Type B pancreatic cell (in vitro differentiated cells): Measurements from ENCODE around the gene VCL. TPM values are rescaled to one million over a fixed set of nuclear protein-coding genes. Genes with fewer than 3 reads are reported as not detected.

ENCODE experiments used
- DNase-seq: peaks from one replicate; pipeline ENCODE4 v3.0.0; 2021; ENCODE audit warnings: mixed read lengths; ENCODE audit not compliant: unreplicated experiment; ENCODE audit errors: extremely low spot score
- H3K27ac Mint-ChIP-seq: 2 replicates; pipeline ENCODE4 v1.8.0; 2021; ENCODE audit warnings: mild to moderate bottlenecking, mixed read lengths
- H3K27me3 Mint-ChIP-seq: 2 replicates; pipeline ENCODE4 v1.8.0; 2021; ENCODE audit warnings: mixed read lengths
- H3K36me3 Mint-ChIP-seq: 2 replicates; pipeline ENCODE4 v1.8.0; 2021; ENCODE audit warnings: mixed read lengths
- H3K4me1 Mint-ChIP-seq: one replicate; pipeline ENCODE4 v1.8.0; 2021; ENCODE audit warnings: mixed read lengths; ENCODE audit not compliant: unreplicated experiment
- H3K4me3 Mint-ChIP-seq: 2 replicates; pipeline ENCODE4 v1.8.0; 2021; ENCODE audit warnings: mild to moderate bottlenecking, mixed read lengths
- H3K9me3 Mint-ChIP-seq: 2 replicates; pipeline ENCODE4 v1.8.0; 2021; ENCODE audit warnings: mixed read lengths
- CTCF ChIP-seq: fragments of 200-600 bp; sonication (generic); conservative IDR thresholded peaks from 2 replicates; pipeline ENCODE4 v1.5.0; 2021; ENCODE audit warnings: antibody characterized with exemption, mild to moderate bottlenecking
- long read RNA-seq: library from polyadenylated mRNA; unstranded; transcript quantifications from one replicate; pipeline ENCODE4 v2.0.0, GENCODE V29; 2020
- total RNA-seq: library from RNA; stranded (reverse); gene quantifications from 2 replicates; pipeline ENCODE4 v1.2.1, GENCODE V29; 2021; ENCODE audit warnings: low replicate concordance

VCL gene
- total RNA-seq, result 110 and 125 TPM in 2 replicates
- long read RNA-seq, full-length matches to known transcripts, result 25 of 92 reads
- long read RNA-seq, partial matches to known transcripts, result 29 of 92 reads
- long read RNA-seq, other reads (novel, unspliced or antisense), result 38 of 92 reads

- Mint-ChIP-seq H3K4me3 (peak within 1 kb of the TSS; percentile 99), H3K36me3 (peaks cover 20% of the 10 kb centered on the region), H3K9me3 (no peaks in the 10 kb centered on the region), H3K27me3 (peaks cover 3% of the 10 kb centered on the region), H3K4me1 (peaks cover 38% of the 10 kb centered on the region), H3K27ac (peak within 1 kb of the TSS; percentile 98)
- TF ChIP-seq CTCF, result no peak
- DNase-seq, result peak; percentile 99
These were observed at the start of gene VCL for GRCh38 chr10:73997787-73998622. Gene VCL, plus strand, starts transcription at chr10:73998116. Its CDS starts 92 bp downstream, at chr10:73998208.

- no peak overlapping the region for H3K27ac Mint-ChIP-seq
These were observed 48.8 kb upstream of the VCL start for GRCh38 chr10:73948947-73949633.

GRCh38 chr10:73950155-73950948, 47.6 kb upstream of the VCL start:
- no peak for DNase-seq
- no peaks in the 10 kb centered on the region for H3K9me3 Mint-ChIP-seq
- H3K27me3 Mint-ChIP-seq, result no peaks in the 10 kb centered on the region
- TF ChIP-seq CTCF, result no peak
- H3K4me3 Mint-ChIP-seq, result no peak overlapping the region
- H3K4me1 Mint-ChIP-seq, result peaks cover 7% of the 10 kb centered on the region
- no peaks in the 10 kb centered on the region for H3K36me3 Mint-ChIP-seq
- no peak overlapping the region for H3K27ac Mint-ChIP-seq

More at GRCh38 chr10:73948947-73949633, 48.8 kb upstream of the VCL start:
- no peaks in the 10 kb centered on the region for H3K36me3 Mint-ChIP-seq
- H3K4me1 Mint-ChIP-seq, result peaks cover 7% of the 10 kb centered on the region
- TF ChIP-seq CTCF, result no peak
- H3K4me3 Mint-ChIP-seq, result no peak overlapping the region
- no peaks in the 10 kb centered on the region for H3K9me3 Mint-ChIP-seq
- H3K27me3 Mint-ChIP-seq, result no peaks in the 10 kb centered on the region
- DNase-seq, result no peak

GRCh38 chr10:73953665-73954064, 44.3 kb upstream of the VCL start:
- peaks cover 14% of the 10 kb centered on the region for H3K4me1 Mint-ChIP-seq
- TF ChIP-seq CTCF, result no peak
- H3K36me3 Mint-ChIP-seq, result no peaks in the 10 kb centered on the region
- no peak overlapping the region for H3K4me3 Mint-ChIP-seq
- DNase-seq, result no peak
- no peaks in the 10 kb centered on the region for H3K27me3 Mint-ChIP-seq
- H3K27ac Mint-ChIP-seq, result no peak overlapping the region
- no peaks in the 10 kb centered on the region for H3K9me3 Mint-ChIP-seq

- Mint-ChIP-seq H3K4me1 (peaks cover 17% of the 10 kb centered on the region), H3K27ac (no peak overlapping the region), H3K36me3 (no peaks in the 10 kb centered on the region), H3K9me3 (no peaks in the 10 kb centered on the region), H3K4me3 (no peak overlapping the region), H3K27me3 (no peaks in the 10 kb centered on the region)
- no peak for TF ChIP-seq CTCF
- DNase-seq, result no peak
These were observed 43.2 kb upstream of the VCL start for GRCh38 chr10:73954737-73955136.
